K562 (cell line): ENCODE measurements around the gene DTYMK. TPM values are rescaled to one million over a fixed set of nuclear protein-coding genes. Genes with fewer than 3 reads are reported as not detected.

Experiments used
- EP400 ChIP-seq: fragments of 450-650 bp; IDR thresholded peaks from 2 replicates; pipeline ENCODE4 v1.6.1; 2017; ENCODE audit warnings: antibody characterized with exemption, mild to moderate bottlenecking, moderate library complexity
- GATAD2B ChIP-seq: fragments of 450-650 bp; IDR thresholded peaks from 2 replicates; pipeline ENCODE4 v1.6.1; 2017; ENCODE audit warnings: mild to moderate bottlenecking, borderline replicate concordance
- HOXB6 ChIP-seq: fragments of 250-450 bp; sonication (Bioruptor Pico); IDR thresholded peaks from 2 replicates; pipeline ENCODE4 v1.5.1; 2022; ENCODE audit warnings: mild to moderate bottlenecking, borderline replicate concordance
- IFI16 ChIP-seq: fragments of 250-450 bp; sonication (Bioruptor Pico); IDR thresholded peaks from 2 replicates; pipeline ENCODE4 v2.1.2; 2022; ENCODE audit warnings: mild to moderate bottlenecking, inconsistent platforms
- JUND ChIP-seq, 2 experiments: IDR thresholded peaks; 2 replicates in 1 of 2; 3 replicates in 1 of 2; pipeline ENCODE4 v1.6.1; 2011; ENCODE audit warnings: borderline replicate concordance in 2 of 2, low read depth in 2 of 2, low read length in 2 of 2, improper control_type of control experiment in 1 of 2, missing biosample characterization in 1 of 2, missing genetic modification characterization in 1 of 2, missing genetic modification reagents in 1 of 2
- MAFF ChIP-seq: IDR thresholded peaks from 2 replicates; pipeline ENCODE4 v1.6.1; 2012; ENCODE audit warnings: low read length, improper control_type of control experiment
- MTA2 ChIP-seq: fragments of 450-650 bp; IDR thresholded peaks from 2 replicates; pipeline ENCODE4 v1.6.1; 2016; ENCODE audit warnings: low read depth
- NFE2 ChIP-seq: IDR thresholded peaks from 2 replicates; pipeline ENCODE4 v1.6.1; 2014; ENCODE audit warnings: antibody characterized with exemption, low read depth
- PHTF2 ChIP-seq: fragments of 250-450 bp; sonication (Bioruptor Pico); IDR thresholded peaks from 2 replicates; pipeline ENCODE4 v1.5.0; 2021; ENCODE audit warnings: mild to moderate bottlenecking
- SAFB2 ChIP-seq: fragments of 200-400 bp; formaldehyde crosslinking; IDR thresholded peaks from 2 replicates; pipeline ENCODE4 v1.6.1; 2018; ENCODE audit warnings: borderline replicate concordance, low read length, low read depth, moderate library complexity; ENCODE audit not compliant: severe bottlenecking
- SIX5 ChIP-seq, 2 experiments: IDR thresholded peaks; 2 replicates each; pipeline ENCODE4 v1.6.1; 2011; ENCODE audit warnings: low read length in 2 of 2, borderline replicate concordance in 1 of 2, low read depth in 1 of 2, mild to moderate bottlenecking in 1 of 2, moderate library complexity in 1 of 2; ENCODE audit not compliant: insufficient read depth in 1 of 2
- TAF7 ChIP-seq: fragments of 450-650 bp; IDR thresholded peaks from 2 replicates; pipeline ENCODE4 v1.6.1; 2016; ENCODE audit warnings: missing genetic modification characterization, missing compliant biosample characterization
- ZBTB7A ChIP-seq: IDR thresholded peaks from 2 replicates; pipeline ENCODE4 v1.6.1; 2011; ENCODE audit warnings: low read depth, mild to moderate bottlenecking, low read length, moderate library complexity, borderline replicate concordance; ENCODE audit not compliant: control insufficient read depth
- ZNF12 ChIP-seq: sonication (generic); formaldehyde crosslinking; IDR thresholded peaks from 2 replicates; pipeline ENCODE4 v1.4.0; 2020; ENCODE audit warnings: mild to moderate bottlenecking, missing genetic modification reagents
- ZNF444 ChIP-seq: fragments of 250-450 bp; sonication (Bioruptor Pico); IDR thresholded peaks from 2 replicates; pipeline ENCODE4 v1.4.0; 2020; ENCODE audit warnings: mild to moderate bottlenecking, moderate library complexity
- ZSCAN32 ChIP-seq: fragments of 450-650 bp; formaldehyde crosslinking; IDR thresholded peaks from 2 replicates; pipeline ENCODE4 v1.4.0; 2020; ENCODE audit warnings: mild to moderate bottlenecking, moderate library complexity
- polyA plus RNA-seq, 8 experiments: library from polyadenylated mRNA; depleted of rRNA in 4 of 8; stranded (reverse) in 5 of 8; unstranded in 3 of 8; fragments of >200 nt; fragmentation: Nextera tagmentation in 2 of 8; fragmentation: Illumina TruSeq in 1 of 8; extraction: Ambion mirVana in 2 of 8; extraction: Trizol in 1 of 8; gene quantifications; 2 replicates each; pipeline versions ENCODE4 v1.2.1 to v1.2.3, GENCODE V29; 2011 to 2014; ENCODE audit warnings: inconsistent platforms in 1 of 8, missing spikeins in 1 of 8
- total RNA-seq, 7 experiments: library from RNA; depleted of rRNA in 6 of 7; stranded (reverse); fragments of >200 nt in 6 of 7; fragmentation: Illumina TruSeq in 2 of 7; extraction: Trizol in 2 of 7; gene quantifications; 2 replicates each; pipeline versions ENCODE4 v1.2.1 to v1.2.3, GENCODE V29; 2011 to 2021; ENCODE audit warnings: low replicate concordance in 1 of 7
- TF ChIP-seq, protein P1 (sequence below): fragments of 250-450 bp; sonication (Bioruptor Pico); IDR thresholded peaks from 2 replicates; pipeline ENCODE4 v1.8.0; 2022; ENCODE audit warnings: inconsistent platforms, mild to moderate bottlenecking, moderate library complexity, borderline replicate concordance
- TF ChIP-seq, protein P2 (sequence below): fragments of 250-450 bp; sonication (Bioruptor Pico); IDR thresholded peaks from 2 replicates; pipeline ENCODE4 v1.4.0; 2020; ENCODE audit warnings: borderline replicate concordance
- TF ChIP-seq, protein P3 (sequence below), 3 experiments: fragments of 200-800 bp in 1 of 3; fragments of 250-450 bp in 1 of 3; fragments of 450-650 bp in 1 of 3; sonication (Bioruptor Pico) in 1 of 3; sonication (Bioruptor generic) in 1 of 3; formaldehyde crosslinking in 1 of 3; IDR thresholded peaks; 2 replicates each; pipeline versions ENCODE4 v1.6.1 to v1.8.0; 2016 to 2022; ENCODE audit warnings: mild to moderate bottlenecking in 2 of 3, missing genetic modification characterization in 2 of 3, missing compliant biosample characterization in 1 of 3, moderate library complexity in 1 of 3
- TF ChIP-seq, protein P4 (sequence below): fragments of 250-450 bp; sonication (Bioruptor Pico); IDR thresholded peaks from 2 replicates; pipeline ENCODE4 v1.9.0; 2021; ENCODE audit warnings: mild to moderate bottlenecking

DTYMK gene
- total and polyA plus RNA-seq, 9 of the 15 experiments (the other 6 are each of a cell fraction or from before 2014, with no cell fraction given): 8.2 to 85.0 (median 47.9) TPM

DNA sequence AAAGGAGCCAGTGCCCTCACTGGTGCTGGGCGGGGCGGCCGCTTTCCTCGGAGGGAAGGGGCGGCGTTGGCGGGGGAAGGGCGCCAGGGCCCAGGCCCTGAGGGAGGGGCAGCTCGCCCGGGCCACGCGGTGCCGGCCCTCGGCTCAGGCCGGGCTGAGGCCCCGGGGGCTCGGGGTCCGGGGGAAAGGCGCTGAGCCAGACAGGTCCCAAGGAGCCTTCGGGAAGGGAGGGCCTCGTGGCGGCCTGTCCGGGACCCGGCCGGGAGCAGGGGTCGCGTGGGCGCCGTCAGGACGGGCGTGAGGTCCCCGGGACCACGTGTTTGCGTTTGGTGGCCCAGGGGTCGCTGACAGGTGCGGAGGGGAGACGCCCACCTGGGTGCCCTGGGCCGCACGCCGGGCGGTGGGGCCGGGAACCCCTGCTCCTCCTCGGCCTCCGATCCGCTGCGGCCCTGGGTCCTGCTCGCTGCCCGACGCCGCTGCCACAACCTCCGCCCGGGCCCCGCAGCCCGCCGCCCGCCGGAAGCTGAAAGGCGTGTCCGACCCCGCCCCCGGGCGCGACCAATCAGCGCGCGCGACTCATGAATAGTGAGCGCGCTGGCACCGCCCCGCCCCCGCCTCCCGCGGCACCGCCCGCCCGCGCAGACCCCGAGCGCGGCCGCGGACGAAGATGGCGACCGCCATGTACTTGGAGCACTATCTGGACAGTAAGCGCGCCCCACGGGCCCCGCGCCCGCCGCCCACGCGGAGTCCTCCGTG, 15.0 kb upstream of the DTYMK start, which contains the start of gene ING5 (continued):
- TF ChIP-seq, protein P1, sequence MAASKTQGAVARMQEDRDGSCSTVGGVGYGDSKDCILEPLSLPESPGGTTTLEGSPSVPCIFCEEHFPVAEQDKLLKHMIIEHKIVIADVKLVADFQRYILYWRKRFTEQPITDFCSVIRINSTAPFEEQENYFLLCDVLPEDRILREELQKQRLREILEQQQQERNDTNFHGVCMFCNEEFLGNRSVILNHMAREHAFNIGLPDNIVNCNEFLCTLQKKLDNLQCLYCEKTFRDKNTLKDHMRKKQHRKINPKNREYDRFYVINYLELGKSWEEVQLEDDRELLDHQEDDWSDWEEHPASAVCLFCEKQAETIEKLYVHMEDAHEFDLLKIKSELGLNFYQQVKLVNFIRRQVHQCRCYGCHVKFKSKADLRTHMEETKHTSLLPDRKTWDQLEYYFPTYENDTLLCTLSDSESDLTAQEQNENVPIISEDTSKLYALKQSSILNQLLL (CRISPR knock-in tag): no peak
- TF ChIP-seq EP400 (peak; percentile 92; the same call in 1 of the 2 replicates), ZNF12 (no peak), ZBTB7A (peak; percentile 75), TAF7 (tag) (no peak), SIX5 (IDR thresholded peaks at IDR 0.05; ENCODE audit: borderline replicate concordance in 1 of 2, insufficient read depth in 1 of 2, low read depth in 1 of 2, low read length in 2 of 2) (no peak), PHTF2 (CRISPR knock-in tag) (no peak), ZNF444 (CRISPR knock-in tag) (no peak), JUND (IDR thresholded peaks at IDR 0.05; ENCODE audit: borderline replicate concordance, low read depth, low read length) (no peak), JUND (tag; IDR thresholded peaks at IDR 0.05; ENCODE audit: borderline replicate concordance, low read depth, low read length) (no peak), SAFB2 (no peak), ZSCAN32 (CRISPR knock-in tag) (no peak), GATAD2B (0 out of 2 replicates have a peak, but pooled peaks have one; percentile 13), IFI16 (CRISPR knock-in tag) (no peak), HOXB6 (CRISPR knock-in tag) (no peak), MAFF (no peak), MTA2 (no peak), NFE2 (no peak)
- TF ChIP-seq, protein P2, sequence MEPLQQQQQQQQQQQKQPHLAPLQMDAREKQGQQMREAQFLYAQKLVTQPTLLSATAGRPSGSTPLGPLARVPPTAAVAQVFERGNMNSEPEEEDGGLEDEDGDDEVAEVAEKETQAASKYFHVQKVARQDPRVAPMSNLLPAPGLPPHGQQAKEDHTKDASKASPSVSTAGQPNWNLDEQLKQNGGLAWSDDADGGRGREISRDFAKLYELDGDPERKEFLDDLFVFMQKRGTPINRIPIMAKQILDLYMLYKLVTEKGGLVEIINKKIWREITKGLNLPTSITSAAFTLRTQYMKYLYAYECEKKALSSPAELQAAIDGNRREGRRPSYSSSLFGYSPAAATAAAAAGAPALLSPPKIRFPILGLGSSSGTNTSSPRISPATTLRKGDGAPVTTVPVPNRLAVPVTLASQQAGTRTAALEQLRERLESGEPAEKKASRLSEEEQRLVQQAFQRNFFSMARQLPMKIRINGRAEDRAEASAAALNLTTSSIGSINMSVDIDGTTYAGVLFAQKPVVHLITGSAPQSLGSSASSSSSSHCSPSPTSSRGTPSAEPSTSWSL (CRISPR knock-in tag): no peak
- TF ChIP-seq, protein P3, sequence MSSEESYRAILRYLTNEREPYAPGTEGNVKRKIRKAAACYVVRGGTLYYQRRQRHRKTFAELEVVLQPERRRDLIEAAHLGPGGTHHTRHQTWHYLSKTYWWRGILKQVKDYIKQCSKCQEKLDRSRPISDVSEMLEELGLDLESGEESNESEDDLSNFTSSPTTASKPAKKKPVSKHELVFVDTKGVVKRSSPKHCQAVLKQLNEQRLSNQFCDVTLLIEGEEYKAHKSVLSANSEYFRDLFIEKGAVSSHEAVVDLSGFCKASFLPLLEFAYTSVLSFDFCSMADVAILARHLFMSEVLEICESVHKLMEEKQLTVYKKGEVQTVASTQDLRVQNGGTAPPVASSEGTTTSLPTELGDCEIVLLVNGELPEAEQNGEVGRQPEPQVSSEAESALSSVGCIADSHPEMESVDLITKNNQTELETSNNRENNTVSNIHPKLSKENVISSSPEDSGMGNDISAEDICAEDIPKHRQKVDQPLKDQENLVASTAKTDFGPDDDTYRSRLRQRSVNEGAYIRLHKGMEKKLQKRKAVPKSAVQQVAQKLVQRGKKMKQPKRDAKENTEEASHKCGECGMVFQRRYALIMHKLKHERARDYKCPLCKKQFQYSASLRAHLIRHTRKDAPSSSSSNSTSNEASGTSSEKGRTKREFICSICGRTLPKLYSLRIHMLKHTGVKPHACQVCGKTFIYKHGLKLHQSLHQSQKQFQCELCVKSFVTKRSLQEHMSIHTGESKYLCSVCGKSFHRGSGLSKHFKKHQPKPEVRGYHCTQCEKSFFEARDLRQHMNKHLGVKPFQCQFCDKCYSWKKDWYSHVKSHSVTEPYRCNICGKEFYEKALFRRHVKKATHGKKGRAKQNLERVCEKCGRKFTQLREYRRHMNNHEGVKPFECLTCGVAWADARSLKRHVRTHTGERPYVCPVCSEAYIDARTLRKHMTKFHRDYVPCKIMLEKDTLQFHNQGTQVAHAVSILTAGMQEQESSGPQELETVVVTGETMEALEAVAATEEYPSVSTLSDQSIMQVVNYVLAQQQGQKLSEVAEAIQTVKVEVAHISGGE (CRISPR knock-in tag; IDR thresholded peaks at IDR 0.05): 0 out of 6 replicates have a peak, but pooled peaks of 1 of the 3 experiments have one; percentile 25
- TF ChIP-seq, protein P4, sequence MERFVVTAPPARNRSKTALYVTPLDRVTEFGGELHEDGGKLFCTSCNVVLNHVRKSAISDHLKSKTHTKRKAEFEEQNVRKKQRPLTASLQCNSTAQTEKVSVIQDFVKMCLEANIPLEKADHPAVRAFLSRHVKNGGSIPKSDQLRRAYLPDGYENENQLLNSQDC: no peak
